Keratinocyte (primary cell): ENCODE results near the gene HLX.

Experiments used
- EZH2 ChIP-seq: IDR thresholded peaks from one replicate; pipeline ENCODE4 v1.6.1; 2012; ENCODE audit warnings: inconsistent platforms, mild to moderate bottlenecking, low read length, moderate library complexity
- TF ChIP-seq, protein P1 (sequence below), 3 experiments: IDR thresholded peaks in 1 of 3; conservative IDR thresholded peaks in 1 of 3; optimal IDR thresholded peaks in 1 of 3; 2 replicates in 2 of 3; 3 replicates in 1 of 3; pipeline versions ENCODE3 to v1.5.1; 2011; ENCODE audit warnings: low read length in 3 of 3, mild to moderate bottlenecking in 3 of 3, moderate library complexity in 2 of 3, control low read depth in 1 of 3, inconsistent platforms in 1 of 3; ENCODE audit not compliant: insufficient read depth in 2 of 3; ENCODE audit errors: extremely low read depth in 1 of 3

DNA sequence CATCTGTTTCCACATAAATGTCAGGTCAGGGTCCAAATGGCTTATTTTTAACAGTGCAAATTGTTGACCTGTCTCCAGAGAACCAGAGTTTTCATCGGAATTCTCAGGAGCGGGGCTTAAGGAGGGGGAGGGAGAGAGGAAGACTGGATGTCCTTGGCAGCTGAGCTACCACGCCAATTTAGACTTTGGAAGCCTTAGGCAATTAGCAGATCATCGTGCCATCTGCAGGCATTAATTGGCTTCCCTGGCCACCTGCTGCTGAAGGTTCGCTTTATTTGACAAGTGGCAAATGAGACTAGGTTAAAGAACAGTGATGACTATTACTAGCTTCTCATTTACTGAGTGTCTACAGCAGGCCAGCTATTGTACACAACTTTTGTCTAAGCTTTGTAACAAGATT, 43.7 kb downstream of the HLX start:
- TF ChIP-seq, protein P1, sequence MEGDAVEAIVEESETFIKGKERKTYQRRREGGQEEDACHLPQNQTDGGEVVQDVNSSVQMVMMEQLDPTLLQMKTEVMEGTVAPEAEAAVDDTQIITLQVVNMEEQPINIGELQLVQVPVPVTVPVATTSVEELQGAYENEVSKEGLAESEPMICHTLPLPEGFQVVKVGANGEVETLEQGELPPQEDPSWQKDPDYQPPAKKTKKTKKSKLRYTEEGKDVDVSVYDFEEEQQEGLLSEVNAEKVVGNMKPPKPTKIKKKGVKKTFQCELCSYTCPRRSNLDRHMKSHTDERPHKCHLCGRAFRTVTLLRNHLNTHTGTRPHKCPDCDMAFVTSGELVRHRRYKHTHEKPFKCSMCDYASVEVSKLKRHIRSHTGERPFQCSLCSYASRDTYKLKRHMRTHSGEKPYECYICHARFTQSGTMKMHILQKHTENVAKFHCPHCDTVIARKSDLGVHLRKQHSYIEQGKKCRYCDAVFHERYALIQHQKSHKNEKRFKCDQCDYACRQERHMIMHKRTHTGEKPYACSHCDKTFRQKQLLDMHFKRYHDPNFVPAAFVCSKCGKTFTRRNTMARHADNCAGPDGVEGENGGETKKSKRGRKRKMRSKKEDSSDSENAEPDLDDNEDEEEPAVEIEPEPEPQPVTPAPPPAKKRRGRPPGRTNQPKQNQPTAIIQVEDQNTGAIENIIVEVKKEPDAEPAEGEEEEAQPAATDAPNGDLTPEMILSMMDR (optimal IDR thresholded peaks at IDR 0.05 in 1 of 3, IDR thresholded peaks at IDR 0.05 in 1 of 3, conservative IDR thresholded peaks at IDR 0.05 in 1 of 3; ENCODE audit: extremely low read depth in 1 of 3, insufficient read depth in 2 of 3, low read length in 3 of 3), result no peak
- TF ChIP-seq EZH2, result no peak
